CD14-positive monocyte (primary cell): ENCODE measurements around the gene CCL26. TPM values are rescaled to one million over a fixed set of nuclear protein-coding genes. Genes with fewer than 3 reads are reported as not detected.
A peak's percentile ranks its signal among the peaks of the same experiment; 100 is the strongest.
"Not testable (repeated sequence)": the region's sequence is repeated elsewhere in the genome, so short reads cannot be mapped to it uniquely, and the experiment has no call there.

ENCODE experiments used
- DNase-seq, 3 donors: peaks; one replicate each; pipeline ENCODE4 v3.0.0-alpha.2; 2011 to 2022
- H2AFZ ChIP-seq: 2 replicates; pipeline ENCODE4 v1.6.0; 2012; ENCODE audit warnings: mild to moderate bottlenecking, low read depth, low read length, inconsistent platforms; ENCODE audit not compliant: insufficient read depth, poor library complexity, severe bottlenecking
- H3K27ac ChIP-seq, 2 donors: 1 replicate in 1 of 2; 2 replicates in 1 of 2; pipeline ENCODE4 v1.5.1; 2012 to 2013; ENCODE audit warnings: low read length in 2 of 2, control low read depth in 1 of 2, inconsistent platforms in 1 of 2, low read depth in 1 of 2, mild to moderate bottlenecking in 1 of 2
- H3K27me3 ChIP-seq, 2 donors: one replicate each; pipeline versions ENCODE4 v1.6.0 to v1.6.1; 2011 to 2013; ENCODE audit warnings: low read length in 2 of 2; ENCODE audit not compliant: control insufficient read depth in 2 of 2, insufficient read depth in 2 of 2
- H3K36me3 ChIP-seq, 2 donors: replicated peaks in 1 of 2; 1 replicate in 1 of 2; 2 replicates in 1 of 2; pipeline versions ENCODE4 v1.5.1 to v1.6.1; 2012 to 2013; ENCODE audit warnings: low read length in 2 of 2, control low read depth in 1 of 2, inconsistent platforms in 1 of 2, mild to moderate bottlenecking in 1 of 2; ENCODE audit not compliant: insufficient read depth in 2 of 2, control insufficient read depth in 1 of 2
- H3K4me1 ChIP-seq, 2 donors: 1 replicate in 1 of 2; 2 replicates in 1 of 2; pipeline versions ENCODE4 v1.5.1 to v1.6.1; 2012 to 2013; ENCODE audit warnings: low read length in 2 of 2, control low read depth in 1 of 2, inconsistent platforms in 1 of 2, mild to moderate bottlenecking in 1 of 2, moderate library complexity in 1 of 2; ENCODE audit not compliant: insufficient read depth in 2 of 2, control insufficient read depth in 1 of 2
- H3K4me2 ChIP-seq: replicated peaks from 2 replicates; pipeline ENCODE3; 2012; ENCODE audit warnings: low read length, moderate library complexity, mild to moderate bottlenecking; ENCODE audit not compliant: poor library complexity, severe bottlenecking; ENCODE audit errors: extremely low read depth
- H3K4me3 ChIP-seq, 3 experiments: fragments of 200-600 bp in 1 of 3; sonication (generic) in 1 of 3; replicated peaks in 1 of 3; 1 replicate in 2 of 3; 2 replicates in 1 of 3; pipeline ENCODE4 v1.5.1; 2011 to 2013; ENCODE audit warnings: low read length in 3 of 3, mild to moderate bottlenecking in 3 of 3, control low read depth in 2 of 3, low read depth in 2 of 3, inconsistent platforms in 1 of 3, moderate library complexity in 1 of 3
- H3K79me2 ChIP-seq: 2 replicates; pipeline ENCODE4 v1.6.0; 2012; ENCODE audit warnings: mild to moderate bottlenecking, control low read depth, inconsistent platforms, low read length, moderate library complexity; ENCODE audit not compliant: insufficient read depth
- H3K9ac ChIP-seq: 2 replicates; pipeline ENCODE4 v1.6.0; 2017; ENCODE audit warnings: low read length, mild to moderate bottlenecking; ENCODE audit not compliant: insufficient read depth, poor library complexity, severe bottlenecking
- H3K9me3 ChIP-seq, 2 donors: replicated peaks in 1 of 2; 1 replicate in 1 of 2; 2 replicates in 1 of 2; pipeline versions ENCODE4 v1.5.1 to v1.6.1; 2012 to 2013; ENCODE audit warnings: low read length in 2 of 2, control low read depth in 1 of 2; ENCODE audit not compliant: control insufficient read depth in 1 of 2, insufficient read depth in 1 of 2
- H4K20me1 ChIP-seq: 2 replicates; pipeline ENCODE4 v1.6.0; 2012; ENCODE audit warnings: mild to moderate bottlenecking, low read length, control low read depth, moderate library complexity; ENCODE audit not compliant: insufficient read depth
- H3K27ac Mint-ChIP-seq, 7 donors: one replicate each; pipeline ENCODE4 v1.8.0; 2020; ENCODE audit warnings: mild to moderate bottlenecking in 7 of 7, mixed read lengths in 7 of 7, moderate library complexity in 6 of 7, inconsistent platforms in 2 of 7
- H3K27me3 Mint-ChIP-seq, 3 donors: one replicate each; pipeline ENCODE4 v1.8.0; 2021 to 2022; ENCODE audit warnings: low read depth in 3 of 3, mild to moderate bottlenecking in 3 of 3, mixed read lengths in 3 of 3, moderate library complexity in 3 of 3, inconsistent platforms in 1 of 3
- H3K36me3 Mint-ChIP-seq, 2 donors: one replicate each; pipeline ENCODE4 v1.8.0; 2020; ENCODE audit warnings: mixed read lengths in 2 of 2, inconsistent platforms in 1 of 2, mild to moderate bottlenecking in 1 of 2
- H3K4me1 Mint-ChIP-seq: one replicate; pipeline ENCODE4 v1.8.0; 2020; ENCODE audit warnings: mild to moderate bottlenecking, mixed read lengths
- H3K4me3 Mint-ChIP-seq, 2 donors: one replicate each; pipeline ENCODE4 v1.8.0; 2020; ENCODE audit warnings: mild to moderate bottlenecking in 2 of 2, mixed read lengths in 2 of 2, moderate library complexity in 1 of 2
- H3K9me3 Mint-ChIP-seq, 7 donors: one replicate each; pipeline ENCODE4 v1.8.0; 2020 to 2022; ENCODE audit warnings: mixed read lengths in 7 of 7, mild to moderate bottlenecking in 6 of 7, moderate library complexity in 6 of 7, inconsistent platforms in 2 of 7
- WGBS: methylation state at CpG from one replicate; pipeline ENCODE4 v1.1.5; 2013; ENCODE audit warnings: missing lambda C conversion rate; ENCODE audit not compliant: insufficient coverage; 5-methylcytosine and 5-hydroxymethylcytosine counted together
- intact Hi-C, 2 donors: fragments of 100-400 bp; cut with micrococcal nuclease; formaldehyde crosslinking; loops; one replicate each; pipeline versions ENCODE4 v1.15.0 to v1.15.1; 2023
- polyA plus RNA-seq, 3 donors: library from polyadenylated mRNA; depleted of rRNA in 1 of 3; unstranded in 2 of 3; stranded (reverse) in 1 of 3; fragments of 300-500 nt in 2 of 3; fragments of >200 nt in 1 of 3; fragmentation: Illumina TruSeq in 2 of 3; gene quantifications; 1 replicate in 2 of 3; 2 replicates in 1 of 3; pipeline ENCODE4 v1.2.3, GENCODE V29; 2012 to 2021
- TF ChIP-seq, protein P1 (sequence below): fragments of 200-600 bp; IDR thresholded peaks from one replicate; pipeline ENCODE4 v1.8.0; 2022; ENCODE audit warnings: antibody characterized with exemption, mild to moderate bottlenecking

CCL26 gene
- polyA plus RNA-seq, 3 donors, result not detected

GRCh38 chr7:75729851-75730274, 42.1 kb downstream of the CCL26 start:
- Histone ChIP-seq H3K9me3 (no peaks in the 10 kb centered on the region), H3K9ac (no peak overlapping the region), H2AFZ (no peak overlapping the region), H3K4me1 (peaks cover 19 to 24% of the 10 kb centered on the region in 2 donors), H3K4me3 (no peak overlapping the region), H4K20me1 (no peaks in the 10 kb centered on the region), H3K79me2 (no peaks in the 10 kb centered on the region), H3K27ac (no peak overlapping the region), H3K36me3 (no peaks in the 10 kb centered on the region), H3K4me2 (no peak overlapping the region), H3K27me3 (no peaks in the 10 kb centered on the region)
- peak overlapping the region; percentile 24 to 64 for H3K4me3 Mint-ChIP-seq
- peaks cover 1 to 4% (median 3%) of the 10 kb centered on the region in 3 donors for H3K27me3 Mint-ChIP-seq
- peaks cover 0 to 20% of the 10 kb centered on the region in 2 donors for H3K36me3 Mint-ChIP-seq
- intact Hi-C loops, result no loop called here
- H3K4me1 Mint-ChIP-seq, result peaks cover 29% of the 10 kb centered on the region
- H3K27ac Mint-ChIP-seq, result peak overlapping the region; percentile 15 to 80 (median 60)
- TF ChIP-seq, protein P1, sequence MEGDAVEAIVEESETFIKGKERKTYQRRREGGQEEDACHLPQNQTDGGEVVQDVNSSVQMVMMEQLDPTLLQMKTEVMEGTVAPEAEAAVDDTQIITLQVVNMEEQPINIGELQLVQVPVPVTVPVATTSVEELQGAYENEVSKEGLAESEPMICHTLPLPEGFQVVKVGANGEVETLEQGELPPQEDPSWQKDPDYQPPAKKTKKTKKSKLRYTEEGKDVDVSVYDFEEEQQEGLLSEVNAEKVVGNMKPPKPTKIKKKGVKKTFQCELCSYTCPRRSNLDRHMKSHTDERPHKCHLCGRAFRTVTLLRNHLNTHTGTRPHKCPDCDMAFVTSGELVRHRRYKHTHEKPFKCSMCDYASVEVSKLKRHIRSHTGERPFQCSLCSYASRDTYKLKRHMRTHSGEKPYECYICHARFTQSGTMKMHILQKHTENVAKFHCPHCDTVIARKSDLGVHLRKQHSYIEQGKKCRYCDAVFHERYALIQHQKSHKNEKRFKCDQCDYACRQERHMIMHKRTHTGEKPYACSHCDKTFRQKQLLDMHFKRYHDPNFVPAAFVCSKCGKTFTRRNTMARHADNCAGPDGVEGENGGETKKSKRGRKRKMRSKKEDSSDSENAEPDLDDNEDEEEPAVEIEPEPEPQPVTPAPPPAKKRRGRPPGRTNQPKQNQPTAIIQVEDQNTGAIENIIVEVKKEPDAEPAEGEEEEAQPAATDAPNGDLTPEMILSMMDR, result no peak
- WGBS, result 0% methylated on average over 3 of the region's 4 CpGs
- peaks cover 0 to 2% (median 0%) of the 10 kb centered on the region in 7 donors for H3K9me3 Mint-ChIP-seq
- DNase-seq, result peak in 2 of 3 donors; percentile 16 to 21

DNA sequence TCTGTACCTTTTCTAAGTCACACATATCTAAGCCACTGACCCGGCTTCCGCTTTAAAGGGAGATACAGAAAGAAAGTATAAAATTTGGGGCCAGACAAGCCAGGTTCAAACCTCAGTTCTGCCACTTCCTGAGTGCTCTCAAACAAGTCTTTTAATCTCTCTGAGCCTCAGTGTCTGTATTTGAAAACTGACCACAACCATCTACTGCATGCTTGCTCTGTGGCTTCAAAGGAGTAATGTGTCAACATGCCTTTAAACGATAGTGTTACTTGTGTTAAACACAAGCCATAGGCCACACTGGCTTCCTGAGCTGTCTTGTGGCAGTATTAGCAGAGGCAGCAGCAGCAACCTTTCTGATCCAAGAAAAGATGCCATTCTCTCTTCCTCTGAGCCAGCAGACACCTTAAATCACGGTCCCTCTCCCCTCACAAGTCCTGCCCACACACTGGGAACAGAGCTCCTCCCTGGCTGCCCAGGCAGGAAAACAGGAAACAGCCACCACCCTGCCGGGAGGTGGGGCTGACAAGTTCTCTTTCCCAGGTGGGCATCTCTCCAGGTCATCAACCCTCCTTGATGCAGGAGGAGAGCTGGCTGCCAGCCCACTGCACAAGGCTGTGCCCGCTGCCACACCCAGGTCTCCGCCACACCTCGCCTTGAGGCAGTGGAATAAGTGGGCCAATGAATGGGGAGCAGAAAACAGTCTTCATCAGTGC, 44.0 kb downstream of the CCL26 start:
- Histone ChIP-seq H2AFZ (no peak overlapping the region), H3K4me1 (peaks cover 19 to 24% of the 10 kb centered on the region in 2 donors), H3K4me2 (no peak overlapping the region), H3K36me3 (no peaks in the 10 kb centered on the region), H4K20me1 (no peaks in the 10 kb centered on the region), H3K27me3 (no peaks in the 10 kb centered on the region), H3K4me3 (no peak overlapping the region), H3K9me3 (no peaks in the 10 kb centered on the region), H3K79me2 (no peaks in the 10 kb centered on the region), H3K27ac (no peak overlapping the region), H3K9ac (no peak overlapping the region)
- intact Hi-C loops, result no loop called here
- Mint-ChIP-seq H3K36me3 (peaks cover 0 to 14% of the 10 kb centered on the region in 2 donors), H3K27ac (peak overlapping the region in 1 of 7 donors; percentile 31), H3K4me1 (peaks cover 25% of the 10 kb centered on the region), H3K4me3 (no peak overlapping the region), H3K9me3 (peaks cover 0 to 2% (median 0%) of the 10 kb centered on the region in 7 donors), H3K27me3 (peaks cover 0 to 6% (median 3%) of the 10 kb centered on the region in 3 donors)
- DNase-seq, result no peak
- TF ChIP-seq, protein P1, result no peak
- 85% methylated on average over 6 of the region's 8 CpGs for WGBS

DNA sequence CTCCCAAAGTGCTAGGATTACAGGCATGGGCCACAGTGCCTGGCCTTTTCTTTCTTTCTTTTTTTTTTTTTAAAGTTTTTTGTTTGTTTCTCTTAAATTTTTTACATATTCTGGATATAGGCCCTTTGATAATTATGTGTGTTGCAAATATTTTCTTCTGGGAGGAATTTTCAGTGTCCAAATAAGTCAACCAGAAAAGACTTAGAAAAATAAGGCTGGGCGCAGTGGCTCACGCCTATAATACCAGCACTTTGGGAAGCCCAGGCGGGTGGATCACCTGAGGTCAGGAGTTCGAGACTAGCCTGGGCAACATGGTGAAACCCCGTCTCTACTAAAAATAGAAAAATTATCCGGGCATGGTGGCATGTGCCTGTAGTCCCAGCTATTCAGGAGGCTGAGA, 44.7 kb downstream of the CCL26 start:
- H3K4me2 ChIP-seq, H4K20me1 ChIP-seq, H3K27ac ChIP-seq, H3K36me3 ChIP-seq, H3K79me2 ChIP-seq, H3K27ac Mint-ChIP-seq, intact Hi-C loops, H3K4me3 ChIP-seq, H2AFZ ChIP-seq, H3K9me3 ChIP-seq, DNase-seq, H3K27me3 Mint-ChIP-seq, H3K9me3 Mint-ChIP-seq, H3K27me3 ChIP-seq, H3K4me3 Mint-ChIP-seq, H3K9ac ChIP-seq: not testable (repeated sequence)
- 93% methylated on average over 6 of the region's 6 CpGs for WGBS
- peaks cover 0 to 11% of the 10 kb centered on the region in 2 donors for H3K36me3 Mint-ChIP-seq
- peaks cover 19 to 24% of the 10 kb centered on the region in 2 donors for H3K4me1 ChIP-seq
- H3K4me1 Mint-ChIP-seq, result peaks cover 25% of the 10 kb centered on the region
